Measurements from ENCODE around the gene PLCXD1. TPM values are rescaled to one million over a fixed set of nuclear protein-coding genes. Genes with fewer than 3 reads are reported as not detected.

PLCXD1 gene
- total RNA-seq, 2 donors from 2014 or later: 12.6 to 19.1 TPM

Other genes starting within 250 kb of the PLCXD1 start
- 10 to 100 TPM; 50.0 to 56.9 TPM for gene GTPBP6, start 37.4 kb downstream of the PLCXD1 start, total RNA-seq
- 10 to 100 TPM; 10.8 to 11.3 TPM for gene PPP2R3B, start 105.5 kb downstream of the PLCXD1 start, total RNA-seq